CD8-positive, alpha-beta memory T cell (primary cell): Measurements from ENCODE around the gene S100A2. TPM values are rescaled to one million over a fixed set of nuclear protein-coding genes. Genes with fewer than 3 reads are reported as not detected.
A peak's percentile ranks its signal among the peaks of the same experiment; 100 is the strongest.

Experiments used
- CTCF ChIA-PET: fragments of 350-600 bp; sonication (Branson Sonifier 250); formaldehyde crosslinking; loops from one replicate; lab custom pipeline; 2021; ENCODE audit warnings: antibody characterized with exemption; lab: Charles Lee
- POLR2A ChIA-PET: fragments of 350-600 bp; sonication (Branson Sonifier 250); formaldehyde crosslinking; loops from one replicate; lab custom pipeline; 2021; ENCODE audit warnings: antibody characterized with exemption; lab: Charles Lee
- DNase-seq, 5 donors: peaks; one replicate each; pipeline versions ENCODE4 v3.0.0 to v3.0.0-alpha.2; 2020 to 2022; ENCODE audit warnings: mixed read lengths in 1 of 5
- H3K27ac ChIP-seq: one replicate; pipeline ENCODE4 v1.7.0; 2013; ENCODE audit warnings: low read depth, mild to moderate bottlenecking, low read length, moderate library complexity
- H3K27me3 ChIP-seq: 2 replicates; pipeline ENCODE4 v1.7.0; 2013; ENCODE audit warnings: low read length, mild to moderate bottlenecking; ENCODE audit not compliant: insufficient read depth, poor library complexity, severe bottlenecking
- H3K36me3 ChIP-seq: 2 replicates; pipeline ENCODE4 v1.7.0; 2013; ENCODE audit warnings: mild to moderate bottlenecking, low read length, moderate library complexity; ENCODE audit not compliant: insufficient read depth
- H3K4me1 ChIP-seq: 2 replicates; pipeline ENCODE4 v1.7.0; 2013; ENCODE audit warnings: mild to moderate bottlenecking, low read length, moderate library complexity; ENCODE audit not compliant: insufficient read depth
- H3K4me3 ChIP-seq: 2 replicates; pipeline ENCODE4 v1.7.0; 2013; ENCODE audit warnings: mild to moderate bottlenecking, low read length
- H3K9me3 ChIP-seq: 2 replicates; pipeline ENCODE4 v1.7.0; 2013; ENCODE audit warnings: mild to moderate bottlenecking, low read length
- H3K27ac Mint-ChIP-seq, 8 donors: one replicate each; pipeline ENCODE4 v1.8.0; 2020 to 2021; ENCODE audit warnings: mixed read lengths in 8 of 8, mild to moderate bottlenecking in 6 of 8, inconsistent platforms in 3 of 8, moderate library complexity in 3 of 8
- H3K27me3 Mint-ChIP-seq, 2 donors: one replicate each; pipeline ENCODE4 v1.8.0; 2020 to 2021; ENCODE audit warnings: mixed read lengths in 2 of 2, mild to moderate bottlenecking in 1 of 2, moderate library complexity in 1 of 2
- H3K36me3 Mint-ChIP-seq, 3 donors: one replicate each; pipeline ENCODE4 v1.8.0; 2020 to 2021; ENCODE audit warnings: mixed read lengths in 3 of 3, inconsistent platforms in 1 of 3, mild to moderate bottlenecking in 1 of 3
- H3K4me1 Mint-ChIP-seq, 3 donors: one replicate each; pipeline ENCODE4 v1.8.0; 2020 to 2021; ENCODE audit warnings: mixed read lengths in 3 of 3, inconsistent platforms in 1 of 3, mild to moderate bottlenecking in 1 of 3
- H3K4me3 Mint-ChIP-seq, 7 donors: one replicate each; pipeline ENCODE4 v1.8.0; 2020 to 2021; ENCODE audit warnings: mixed read lengths in 7 of 7, mild to moderate bottlenecking in 6 of 7, moderate library complexity in 4 of 7, inconsistent platforms in 2 of 7
- H3K9me3 Mint-ChIP-seq, 5 donors: one replicate each; pipeline ENCODE4 v1.8.0; 2020 to 2022; ENCODE audit warnings: mixed read lengths in 5 of 5, mild to moderate bottlenecking in 3 of 5, moderate library complexity in 2 of 5, inconsistent platforms in 1 of 5
- polyA plus RNA-seq: library from polyadenylated mRNA; unstranded; fragments of 300-500 nt; fragmentation: Illumina TruSeq; gene quantifications from one replicate; pipeline ENCODE4 v1.2.3, GENCODE V29; 2021
- total RNA-seq, 2 experiments: library from RNA; stranded (reverse); gene quantifications; one replicate each; pipeline ENCODE4 v1.2.3, GENCODE V29; 2021

Gene S100A2
- total RNA-seq, result 1 to 10 TPM in 1 of 2 experiments, under 1 TPM in 1; 0.81 to 1.1 TPM
- polyA plus RNA-seq, result 0.72 TPM

DNA sequence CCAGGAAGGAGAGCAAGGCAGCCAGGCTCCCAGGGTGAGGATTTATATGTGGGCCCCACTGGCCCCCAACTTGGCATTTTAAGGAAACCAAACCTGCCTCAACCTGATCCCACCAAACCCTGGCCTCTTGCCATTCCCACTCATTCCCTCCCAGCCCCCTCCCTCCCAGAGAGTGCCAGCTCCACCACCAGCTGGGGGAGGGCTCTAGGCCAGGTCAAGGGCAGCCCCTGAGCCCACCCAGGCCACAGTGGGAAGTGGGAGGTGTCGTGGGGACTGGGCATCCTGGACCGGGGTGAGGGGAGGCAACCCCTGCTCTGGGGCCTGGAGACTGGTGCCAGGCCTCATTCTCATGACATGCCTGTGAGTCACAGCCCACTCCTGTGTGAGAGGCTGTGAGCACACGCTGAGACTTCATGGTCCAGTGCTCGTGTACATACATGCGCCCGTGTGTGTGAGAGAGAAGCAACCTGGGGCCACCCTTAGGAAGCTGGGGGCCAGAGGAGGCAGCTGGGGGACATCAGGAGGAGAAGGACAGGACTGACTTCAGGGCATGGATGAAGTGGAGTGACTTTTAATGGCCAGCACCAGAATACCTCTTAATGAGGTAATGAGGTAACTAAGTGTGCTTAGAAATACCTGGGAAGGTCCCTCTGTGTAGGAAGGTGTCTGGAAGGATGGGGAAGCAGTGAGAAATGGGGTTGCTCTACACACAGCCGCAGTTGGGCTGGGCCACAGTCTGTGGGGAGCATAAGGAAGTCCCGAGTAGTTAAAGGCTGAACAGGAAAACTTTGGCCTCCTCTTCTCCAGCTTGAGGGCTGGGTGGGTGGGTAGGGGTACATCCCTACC, at the start of gene S100A2:
Gene S100A2, minus strand, starts transcription at position 316 of the 846 bp plus-strand sequence. CDS start 1,967 bp downstream, outside the sequence.
- no peaks in the 10 kb centered on the region for H3K36me3 ChIP-seq
- no peaks in the 10 kb centered on the region for H3K27me3 ChIP-seq
- H3K27ac Mint-ChIP-seq, result peak within 1 kb of the TSS; percentile 83 to 98 (median 91)
- CTCF ChIA-PET, result interaction anchor here (1.1 to 6.6 kb wide), 6 partner anchors 15 to 56 kb away, joined by 4 to 35 read pairs (median 12); partner anchors contain the start of genes S100A4 and S100A6
- peaks cover 27 to 35% (median 34%) of the 10 kb centered on the region in 3 donors for H3K4me1 Mint-ChIP-seq
- peak within 1 kb of the TSS; percentile 43 for H3K27ac ChIP-seq
- H3K36me3 Mint-ChIP-seq, result no peaks in the 10 kb centered on the region
- H3K9me3 ChIP-seq, result no peaks in the 10 kb centered on the region
- H3K4me1 ChIP-seq, result peaks cover 24% of the 10 kb centered on the region
- POLR2A ChIA-PET, result interaction anchor here (0.7 to 1.5 kb wide), 4 partner anchors 21 to 34 kb away, joined by 3 to 5 read pairs (median 4); partner anchors contain the start of gene S100A6
- no peak within 1 kb of the TSS for H3K4me3 ChIP-seq
- peak in 1 of 5 donors; percentile 54 for DNase-seq
- peak within 1 kb of the TSS in 6 of 7 donors; percentile 30 to 63 (median 57) for H3K4me3 Mint-ChIP-seq
- no peaks in the 10 kb centered on the region for H3K9me3 Mint-ChIP-seq
- H3K27me3 Mint-ChIP-seq, result peaks cover 0 to 10% of the 10 kb centered on the region in 2 donors

- no peaks in the 10 kb centered on the region for H3K9me3 Mint-ChIP-seq
- H3K27me3 ChIP-seq, result no peaks in the 10 kb centered on the region
These were observed 49.8 kb upstream of the S100A2 start for GRCh38 chr1:153615406-153615805.

DNA sequence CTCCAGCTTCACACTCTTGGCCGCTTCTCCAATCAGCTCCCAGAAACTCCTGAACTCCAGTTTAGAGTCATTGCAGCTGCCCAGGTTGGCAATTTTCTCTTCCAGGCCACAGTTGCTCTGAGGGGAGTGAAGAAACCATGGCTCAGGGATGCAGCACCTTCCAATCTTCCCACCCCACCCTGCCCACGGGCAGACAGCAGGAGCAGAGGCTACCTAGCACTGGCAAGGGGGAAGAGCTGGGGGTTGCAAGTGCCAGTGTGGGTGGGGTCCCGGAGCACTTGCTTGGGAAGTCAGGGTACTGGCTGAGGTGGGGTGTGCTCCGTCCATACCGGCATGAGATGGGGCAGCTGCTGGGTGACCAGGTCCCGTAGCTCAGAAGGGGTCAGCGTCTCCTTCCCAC, 49.3 kb upstream of the S100A2 start:
- Histone ChIP-seq H3K27ac (no peak overlapping the region), H3K4me1 (no peaks in the 10 kb centered on the region), H3K9me3 (no peaks in the 10 kb centered on the region), H3K4me3 (no peak overlapping the region), H3K27me3 (no peaks in the 10 kb centered on the region), H3K36me3 (no peaks in the 10 kb centered on the region)
- CTCF ChIA-PET, result interaction anchor here (1.2 kb wide), 1 partner anchor 9 kb away, joined by 3 read pairs; no protein-coding TSS in a partner anchor
- peak overlapping the region in 1 of 8 donors; percentile 44 for H3K27ac Mint-ChIP-seq
- peaks cover 0 to 4% (median 0%) of the 10 kb centered on the region in 3 donors for H3K4me1 Mint-ChIP-seq
- H3K4me3 Mint-ChIP-seq, result no peak overlapping the region
- H3K36me3 Mint-ChIP-seq, result no peaks in the 10 kb centered on the region
- POLR2A ChIA-PET, result no interaction called here
- H3K27me3 Mint-ChIP-seq, result peaks cover 0 to 6% of the 10 kb centered on the region in 2 donors
- H3K9me3 Mint-ChIP-seq, result no peaks in the 10 kb centered on the region
- no peak for DNase-seq

More at GRCh38 chr1:153615406-153615805, 49.8 kb upstream of the S100A2 start:
- peaks cover 0 to 6% of the 10 kb centered on the region in 2 donors for H3K27me3 Mint-ChIP-seq
- POLR2A ChIA-PET, result no interaction called here
- Histone ChIP-seq H3K4me1 (no peaks in the 10 kb centered on the region), H3K36me3 (no peaks in the 10 kb centered on the region), H3K4me3 (no peak overlapping the region), H3K27ac (no peak overlapping the region), H3K9me3 (no peaks in the 10 kb centered on the region)
- CTCF ChIA-PET, result no interaction called here
- H3K36me3 Mint-ChIP-seq, result no peaks in the 10 kb centered on the region
- no peak for DNase-seq
- peak overlapping the region in 1 of 8 donors; percentile 23 for H3K27ac Mint-ChIP-seq
- H3K4me1 Mint-ChIP-seq, result peaks cover 0 to 4% (median 0%) of the 10 kb centered on the region in 3 donors
- H3K4me3 Mint-ChIP-seq, result no peak overlapping the region

DNA sequence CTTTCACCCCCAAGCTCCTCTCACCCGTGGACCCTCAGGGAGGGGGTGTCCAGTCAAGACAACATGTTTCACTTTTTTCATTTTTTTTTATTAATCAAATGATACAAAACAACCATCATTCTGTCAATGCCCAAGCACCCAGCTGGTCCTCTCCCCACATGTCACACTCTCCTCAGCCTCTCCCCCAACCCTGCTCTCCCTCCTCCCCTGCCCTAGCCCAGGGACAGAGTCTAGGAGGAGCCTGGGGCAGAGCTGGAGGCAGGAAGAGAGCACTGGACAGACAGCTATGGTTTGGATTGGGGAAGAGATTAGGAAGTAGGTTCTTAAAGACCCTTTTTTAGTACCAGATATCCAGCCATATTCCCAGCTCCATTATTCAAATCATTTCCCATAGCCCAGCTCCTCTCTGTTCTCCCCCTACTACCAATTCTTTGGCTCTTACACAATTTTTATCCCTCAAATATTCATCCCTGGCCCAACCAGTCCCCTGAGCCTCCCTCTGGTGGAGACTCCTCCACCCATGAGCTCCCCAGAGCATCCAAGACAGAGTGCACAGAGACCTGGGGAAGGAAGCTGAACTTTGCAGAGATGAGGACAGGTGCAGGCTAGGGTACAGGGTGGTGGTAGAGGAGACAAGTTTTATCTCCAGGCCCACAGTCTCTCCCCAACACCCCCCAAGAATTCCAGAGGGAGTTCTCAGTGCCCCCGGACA, 48.7 kb upstream of the S100A2 start:
- no peaks in the 10 kb centered on the region for H3K27me3 ChIP-seq

DNA sequence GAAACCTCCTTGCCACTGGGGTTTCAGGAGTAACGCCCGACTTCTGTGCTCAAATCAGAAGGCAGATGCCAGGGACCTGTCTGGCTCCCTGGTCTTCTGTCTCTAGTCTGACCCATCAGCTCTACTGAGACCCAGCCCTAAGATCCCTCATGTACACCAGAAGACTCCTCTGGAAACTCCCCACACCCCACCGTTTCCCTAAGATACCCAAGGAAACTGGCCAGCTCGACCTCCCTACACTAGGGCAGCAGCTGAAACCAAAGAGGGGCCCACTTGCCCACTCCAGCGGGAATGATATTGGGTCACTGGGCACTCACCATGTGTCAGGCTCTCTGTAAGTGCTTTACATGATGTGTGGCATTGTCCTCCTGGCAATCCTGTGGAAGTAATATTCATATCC, 47.8 kb upstream of the S100A2 start:
- Histone ChIP-seq H3K4me1 (no peaks in the 10 kb centered on the region), H3K27me3 (no peaks in the 10 kb centered on the region), H3K9me3 (no peaks in the 10 kb centered on the region), H3K36me3 (no peaks in the 10 kb centered on the region), H3K27ac (no peak overlapping the region), H3K4me3 (no peak overlapping the region)
- H3K4me1 Mint-ChIP-seq, result peaks cover 0 to 4% (median 0%) of the 10 kb centered on the region in 3 donors
- no peaks in the 10 kb centered on the region for H3K9me3 Mint-ChIP-seq
- ChIA-PET CTCF (no interaction called here), POLR2A (no interaction called here)
- DNase-seq, result no peak
- no peak overlapping the region for H3K4me3 Mint-ChIP-seq
- peaks cover 0 to 6% of the 10 kb centered on the region in 2 donors for H3K27me3 Mint-ChIP-seq
- peak overlapping the region in 1 of 8 donors; percentile 54 for H3K27ac Mint-ChIP-seq
- no peaks in the 10 kb centered on the region for H3K36me3 Mint-ChIP-seq

More for the DNA sequence above, 48.7 kb upstream of the S100A2 start:
- CTCF ChIA-PET, result interaction anchor here (1.2 kb wide), 1 partner anchor 9 kb away, joined by 3 read pairs; no protein-coding TSS in a partner anchor
- H3K4me3 ChIP-seq, result no peak overlapping the region
- Mint-ChIP-seq H3K27ac (peak overlapping the region in 1 of 8 donors; percentile 44), H3K9me3 (no peaks in the 10 kb centered on the region), H3K4me3 (no peak overlapping the region), H3K36me3 (no peaks in the 10 kb centered on the region), H3K4me1 (peaks cover 0 to 4% (median 0%) of the 10 kb centered on the region in 3 donors), H3K27me3 (peaks cover 0 to 6% of the 10 kb centered on the region in 2 donors)
- H3K4me1 ChIP-seq, result no peaks in the 10 kb centered on the region
- H3K27ac ChIP-seq, result no peak overlapping the region
- no peaks in the 10 kb centered on the region for H3K36me3 ChIP-seq
- H3K9me3 ChIP-seq, result no peaks in the 10 kb centered on the region
- DNase-seq, result no peak
- POLR2A ChIA-PET, result no interaction called here

- Histone ChIP-seq H3K36me3 (no peaks in the 10 kb centered on the region), H3K4me3 (no peak within 1 kb of the TSS), H3K27ac (no peak within 1 kb of the TSS), H3K27me3 (no peaks in the 10 kb centered on the region), H3K4me1 (no peaks in the 10 kb centered on the region), H3K9me3 (no peaks in the 10 kb centered on the region)
- no peaks in the 10 kb centered on the region for H3K9me3 Mint-ChIP-seq
- H3K4me3 Mint-ChIP-seq, result no peak within 1 kb of the TSS
- H3K27me3 Mint-ChIP-seq, result peaks cover 0 to 6% of the 10 kb centered on the region in 2 donors
- H3K4me1 Mint-ChIP-seq, result peaks cover 0 to 4% (median 0%) of the 10 kb centered on the region in 3 donors
- DNase-seq, result no peak
- peak within 1 kb of the TSS in 1 of 8 donors; percentile 54 for H3K27ac Mint-ChIP-seq
- no peaks in the 10 kb centered on the region for H3K36me3 Mint-ChIP-seq
- CTCF ChIA-PET, result no interaction called here
- POLR2A ChIA-PET, result no interaction called here
These were observed 47.2 kb upstream of the S100A2 start, which contains the start of gene S100A16 for GRCh38 chr1:153612755-153613331. Gene S100A16 (minus strand): TSS chr1:153613137. CDS start chr1:153608151, 4,986 bp downstream.

DNA sequence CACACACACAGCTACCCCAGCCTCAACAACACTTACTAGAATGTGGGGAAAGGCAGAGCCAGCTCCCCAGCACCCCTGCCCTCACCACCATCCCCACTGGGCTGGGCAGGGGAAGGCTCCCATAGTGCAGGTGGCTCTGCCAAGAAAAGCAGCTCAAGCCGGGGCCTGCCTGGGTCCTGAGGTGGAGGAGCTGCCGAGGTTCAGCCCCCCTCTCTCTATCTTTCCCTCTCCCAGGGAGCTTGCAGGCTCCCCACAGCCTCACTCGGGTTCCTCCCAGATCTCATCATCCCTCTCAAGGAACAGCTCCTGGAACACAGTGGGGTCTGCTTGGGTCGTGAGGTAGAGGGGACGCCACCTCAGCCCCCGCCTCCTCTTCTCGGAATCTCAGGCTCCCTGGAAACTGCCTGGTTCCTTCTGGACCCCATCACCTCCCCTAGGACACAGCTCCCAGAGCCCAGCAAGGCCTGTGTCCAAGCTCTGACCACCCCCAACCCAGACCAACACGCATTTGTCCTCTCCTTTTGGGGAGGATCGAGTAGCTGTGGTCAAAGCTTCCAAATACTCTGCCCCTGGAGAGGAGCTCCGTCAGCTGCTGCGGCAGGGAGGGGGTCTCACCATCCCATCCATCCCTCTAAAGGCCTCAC, 46.6 kb upstream of the S100A2 start:
- Histone ChIP-seq H3K9me3 (no peaks in the 10 kb centered on the region), H3K4me1 (no peaks in the 10 kb centered on the region), H3K27me3 (no peaks in the 10 kb centered on the region), H3K36me3 (no peaks in the 10 kb centered on the region), H3K27ac (no peak overlapping the region), H3K4me3 (no peak overlapping the region)
- no peaks in the 10 kb centered on the region for H3K36me3 Mint-ChIP-seq
- ChIA-PET POLR2A (no interaction called here), CTCF (no interaction called here)
- no peaks in the 10 kb centered on the region for H3K4me1 Mint-ChIP-seq
- DNase-seq, result no peak
- H3K27me3 Mint-ChIP-seq, result peaks cover 0 to 4% of the 10 kb centered on the region in 2 donors
- H3K27ac Mint-ChIP-seq, result no peak overlapping the region
- no peaks in the 10 kb centered on the region for H3K9me3 Mint-ChIP-seq
- H3K4me3 Mint-ChIP-seq, result no peak overlapping the region
